Stimulated activated CD4-positive, alpha-beta T cell treated with anti-CD3 and anti-CD28 coated beads, TNF-alpha, amount 100 ng/mL, for 48 hours (primary cell): ENCODE data around the gene CAB39.

Experiments
- DNase-seq, 3 donors: peaks; one replicate each; pipeline ENCODE4 v3.0.0-alpha.2; 2020; ENCODE audit warnings: low read depth in 3 of 3

CAB39 gene

DNA sequence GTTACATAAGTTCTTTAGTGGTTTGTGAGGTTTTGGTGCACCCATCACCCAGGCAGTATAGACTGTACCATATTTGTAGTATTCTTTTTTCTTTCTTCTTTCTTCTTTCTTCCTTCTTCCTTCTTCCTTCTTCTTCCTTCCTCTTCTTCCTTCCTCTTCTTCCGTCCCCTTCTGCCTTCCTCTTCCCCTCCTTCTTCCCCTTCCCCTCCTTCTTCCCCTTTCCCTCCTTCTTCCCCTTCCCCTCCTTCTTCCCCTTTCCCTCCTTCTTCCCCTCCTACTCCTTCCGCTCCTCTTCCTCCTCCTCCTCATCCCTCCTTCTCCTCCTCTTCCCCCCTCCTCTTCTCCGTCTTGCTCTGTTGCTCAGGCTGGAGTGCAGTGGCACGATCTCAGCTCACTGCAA lies 41.6 kb downstream of the CAB39 start:
- DNase-seq, result no peak

DNA sequence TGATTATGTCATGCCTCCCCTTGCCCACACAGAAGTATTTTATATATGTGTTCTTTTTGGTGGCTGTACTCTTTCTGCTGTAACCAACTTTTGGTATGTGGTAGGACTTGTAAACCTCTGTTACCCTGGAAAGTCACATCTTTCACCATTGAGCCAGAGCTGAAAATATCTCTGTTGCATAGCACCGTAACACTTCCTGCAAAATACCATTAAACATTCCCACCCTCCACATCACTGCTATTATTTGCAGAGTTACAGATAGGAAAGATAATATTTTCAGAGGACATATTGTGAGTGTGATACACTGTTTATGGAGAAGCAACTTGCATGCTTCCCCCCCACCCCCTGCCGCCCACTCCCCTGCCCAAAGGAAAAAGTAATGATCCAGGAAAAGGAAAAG lies 44.8 kb downstream of the CAB39 start:
- no peak for DNase-seq

DNA sequence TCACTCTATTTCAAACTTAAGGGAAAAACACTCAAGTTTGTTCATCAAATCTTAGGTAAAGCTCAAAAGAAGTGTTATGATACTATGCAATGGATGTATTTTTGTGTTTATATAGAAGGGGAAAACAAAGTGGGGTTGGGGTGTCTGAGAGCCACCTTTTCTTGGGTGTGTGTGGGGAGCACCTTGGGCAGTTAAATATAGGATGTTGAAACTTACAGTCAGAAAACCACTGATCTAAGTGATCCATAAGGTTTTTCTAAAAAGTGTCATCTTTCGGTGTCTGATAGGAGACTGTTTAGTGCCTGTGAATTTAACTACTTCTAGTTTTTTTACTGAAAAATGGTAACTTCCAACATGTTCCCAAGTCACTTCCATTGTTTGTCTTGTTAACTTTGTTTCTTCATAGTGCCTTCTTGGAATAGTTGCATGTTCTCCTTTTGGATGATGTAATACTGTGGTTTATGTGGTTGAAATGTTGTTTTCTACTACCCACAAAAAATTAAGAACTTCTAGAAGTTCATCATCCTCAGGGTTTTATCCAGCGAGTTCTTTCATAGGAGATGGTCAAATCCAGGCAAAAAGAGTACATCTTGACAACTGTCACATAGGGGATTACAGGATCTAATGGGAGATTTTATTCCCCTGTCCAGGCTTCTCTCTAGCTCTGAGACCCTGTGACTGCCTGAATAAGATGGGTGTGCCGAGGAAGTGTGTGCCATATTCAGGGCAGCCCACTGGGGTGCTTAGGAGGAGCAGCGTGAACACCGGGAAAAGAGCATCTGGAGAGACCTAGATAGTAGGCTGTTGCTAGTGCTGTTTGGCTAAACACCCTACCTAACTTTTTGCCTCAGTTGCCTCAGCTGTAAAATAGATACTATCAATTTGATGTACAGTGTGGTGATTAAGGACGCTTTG lies 46.2 kb downstream of the CAB39 start:
- no peak for DNase-seq

DNA sequence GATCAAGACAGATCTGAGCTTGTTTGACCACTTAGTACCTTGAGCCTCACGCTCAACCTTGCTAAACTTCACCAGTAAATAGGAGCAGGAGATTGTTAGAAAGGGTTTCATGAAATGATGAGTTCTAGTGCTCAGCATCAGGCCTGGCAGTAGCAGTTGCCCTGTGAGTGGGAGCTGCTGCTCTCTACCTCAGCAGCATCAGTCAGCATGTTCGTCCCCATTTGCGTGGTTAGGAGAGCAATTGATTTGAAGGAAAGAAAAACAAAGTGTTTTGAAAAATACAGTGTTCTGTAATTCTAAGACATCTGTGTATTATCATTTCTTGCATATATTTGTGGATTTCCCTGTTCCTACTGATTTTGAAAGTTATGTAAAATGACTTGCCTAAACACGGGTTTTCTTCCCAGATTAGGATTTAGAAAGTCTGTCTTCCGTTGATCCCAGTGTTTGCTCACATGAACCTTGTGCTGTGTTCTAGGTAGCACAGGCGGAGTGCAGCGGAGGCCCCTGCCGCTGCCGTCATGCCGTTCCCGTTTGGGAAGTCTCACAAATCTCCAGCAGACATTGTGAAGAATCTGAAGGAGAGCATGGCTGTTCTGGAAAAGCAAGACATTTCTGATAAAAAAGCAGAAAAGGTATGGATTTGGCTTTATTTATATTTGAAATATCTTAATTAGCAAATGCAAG lies 47.0 kb downstream of the CAB39 start:
- DNase-seq, result no peak

DNA sequence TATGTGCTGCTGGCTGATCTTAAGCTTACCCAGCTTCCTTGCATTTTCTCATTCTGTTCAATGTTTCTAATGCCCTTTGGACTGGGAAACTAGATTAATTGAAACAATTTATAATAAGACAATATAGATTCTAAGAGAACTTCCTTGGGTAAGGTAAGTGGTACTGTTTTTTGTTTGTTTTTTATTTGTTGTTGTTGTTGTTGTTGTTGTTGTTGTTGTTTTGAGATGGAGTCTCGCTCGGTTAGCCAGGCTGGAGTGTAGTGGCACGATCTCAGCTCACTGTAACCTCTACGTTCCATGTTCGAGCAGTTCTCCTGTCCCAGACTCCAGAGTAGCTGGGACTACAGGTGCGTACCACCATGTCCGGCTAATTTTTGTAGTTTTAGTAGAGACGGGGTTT lies 49.1 kb downstream of the CAB39 start:
- DNase-seq, result no peak

DNA sequence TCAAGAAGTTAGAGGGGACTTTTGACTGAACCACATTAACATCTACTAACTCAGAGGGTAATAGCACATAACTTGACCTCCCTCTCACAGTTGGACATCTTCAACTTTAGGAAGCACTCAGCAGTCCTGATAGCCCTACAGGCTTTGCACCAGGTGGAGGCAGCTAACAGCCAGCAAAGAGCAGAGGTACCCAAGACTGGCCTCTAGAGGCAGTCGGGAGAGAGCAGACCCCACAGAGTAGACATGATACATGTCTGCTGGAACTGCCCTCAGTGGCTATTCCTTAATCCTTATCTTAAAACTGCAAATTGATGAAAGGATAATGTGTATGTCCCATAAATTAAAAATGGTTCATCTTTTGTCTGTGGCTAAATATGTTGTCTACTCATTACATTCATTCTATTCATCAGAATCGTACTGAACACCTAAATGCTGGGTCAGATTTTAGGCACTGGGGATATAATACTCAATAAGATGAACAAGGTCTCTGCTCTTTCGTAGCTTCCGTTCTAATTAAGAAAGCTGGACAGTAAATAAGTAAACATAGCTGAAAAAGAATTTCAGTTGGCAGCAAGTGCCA lies 49.8 kb downstream of the CAB39 start:
- DNase-seq, result no peak

DNA sequence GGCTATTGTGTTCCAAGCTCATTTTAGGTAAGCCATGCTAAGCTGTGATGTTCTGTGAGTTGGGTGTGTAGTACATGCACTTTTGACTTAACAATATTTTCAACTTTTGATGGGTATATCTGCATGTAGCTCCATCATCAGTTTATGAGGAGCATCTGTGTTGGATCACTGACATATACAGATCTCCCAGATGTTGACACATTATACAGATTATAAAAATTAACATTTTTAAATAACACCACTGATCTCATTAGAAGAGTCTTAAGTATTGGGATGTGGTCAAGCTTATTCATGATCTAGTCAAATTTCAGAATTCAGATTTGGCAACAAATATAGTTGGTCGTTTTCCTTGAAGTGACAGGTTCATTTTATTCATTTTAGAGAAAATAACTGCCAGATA lies 51.7 kb downstream of the CAB39 start:
- no peak for DNase-seq

DNA sequence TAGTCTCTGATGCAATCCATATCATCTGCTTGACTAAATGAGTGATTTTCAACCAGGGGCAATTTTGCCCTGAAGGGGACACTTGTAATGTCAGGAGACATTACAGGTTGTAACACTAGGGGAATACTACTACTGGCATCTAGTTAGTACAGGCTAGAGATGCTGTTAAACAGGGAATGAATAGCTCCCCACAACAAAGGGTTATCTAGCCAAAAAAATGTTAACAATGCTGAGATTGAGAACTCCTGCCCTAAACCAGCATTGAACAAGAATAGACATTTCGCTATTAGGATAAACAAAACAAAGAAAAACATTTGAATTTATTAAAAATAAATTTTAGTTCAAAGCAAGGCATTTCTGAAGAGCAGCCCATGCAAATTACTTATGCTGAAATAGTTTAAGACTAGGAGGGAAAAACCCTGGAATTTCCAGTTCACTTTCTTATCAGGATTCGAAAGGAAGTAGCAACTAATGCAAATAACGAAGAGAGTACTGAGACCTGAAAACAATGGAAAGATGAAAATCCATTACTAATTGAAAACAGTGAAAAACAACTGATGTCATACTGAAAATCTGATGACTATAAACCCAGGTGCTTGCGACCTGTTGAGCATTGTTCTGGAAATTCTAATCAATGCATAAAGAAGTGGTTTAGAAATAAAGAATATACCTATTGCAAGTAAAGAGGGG lies 53.1 kb downstream of the CAB39 start:
- no peak for DNase-seq

DNA sequence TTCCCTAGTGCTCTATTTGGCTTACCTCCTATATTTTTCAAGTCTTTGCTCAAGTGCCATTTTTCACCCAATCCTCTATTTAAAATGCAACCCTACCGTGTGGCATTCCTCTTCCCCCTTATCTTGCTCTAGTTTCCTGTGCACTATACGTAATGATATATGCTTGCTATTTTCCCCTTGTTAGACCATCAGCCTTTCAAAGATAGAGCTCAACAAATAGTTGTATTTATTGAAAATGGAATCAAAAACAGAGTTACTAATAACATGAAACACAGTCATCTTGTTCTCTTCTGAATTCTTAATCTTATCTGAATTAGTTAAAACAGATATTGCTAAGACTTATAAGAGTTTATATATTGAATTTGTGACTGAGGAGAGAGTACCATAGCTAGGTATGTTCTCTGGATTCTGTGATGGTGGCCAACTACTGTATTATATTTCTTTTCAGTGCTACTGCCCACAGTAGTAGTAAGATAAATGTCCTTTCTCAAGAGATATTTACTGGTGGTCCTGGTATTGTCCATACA lies 55.3 kb downstream of the CAB39 start:
- no peak for DNase-seq

DNA sequence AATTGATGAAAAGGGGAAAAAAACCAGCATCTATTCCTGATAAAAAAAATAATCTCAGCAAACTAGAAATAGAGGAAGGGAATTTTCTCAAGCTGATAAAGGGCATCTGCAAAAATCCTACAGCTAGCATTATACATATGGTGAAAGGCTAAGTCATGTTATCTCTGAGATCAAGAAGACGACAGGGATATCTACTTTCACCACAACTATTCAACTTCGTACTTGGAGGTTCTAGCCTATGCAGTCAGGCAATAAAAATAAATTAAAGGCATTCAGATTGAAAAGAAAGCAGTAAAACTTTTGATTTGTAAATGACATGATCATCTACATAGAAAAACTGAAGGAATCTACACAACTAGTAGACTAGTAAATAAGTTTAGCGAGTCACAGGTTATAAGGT lies 58.2 kb downstream of the CAB39 start:
- no peak for DNase-seq

DNA sequence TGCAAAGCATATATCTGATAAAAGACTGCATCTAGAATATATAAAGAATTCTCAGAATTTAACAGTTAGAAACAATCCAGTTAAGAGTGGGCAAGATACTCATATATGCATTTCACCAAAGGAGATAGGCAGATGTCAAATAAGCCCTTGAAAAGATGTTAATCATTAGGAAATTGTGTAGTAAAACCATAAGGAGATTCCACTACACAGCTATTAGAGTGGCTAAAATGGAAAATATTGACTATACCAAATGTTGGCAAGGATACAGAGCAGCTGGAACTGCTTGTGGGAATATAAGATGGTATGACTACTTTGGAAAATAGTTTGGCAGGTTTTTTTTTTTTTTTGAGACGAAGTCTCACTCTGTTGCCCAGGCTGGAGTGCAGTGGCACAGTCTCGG lies 59.5 kb downstream of the CAB39 start:
- no peak for DNase-seq

DNA sequence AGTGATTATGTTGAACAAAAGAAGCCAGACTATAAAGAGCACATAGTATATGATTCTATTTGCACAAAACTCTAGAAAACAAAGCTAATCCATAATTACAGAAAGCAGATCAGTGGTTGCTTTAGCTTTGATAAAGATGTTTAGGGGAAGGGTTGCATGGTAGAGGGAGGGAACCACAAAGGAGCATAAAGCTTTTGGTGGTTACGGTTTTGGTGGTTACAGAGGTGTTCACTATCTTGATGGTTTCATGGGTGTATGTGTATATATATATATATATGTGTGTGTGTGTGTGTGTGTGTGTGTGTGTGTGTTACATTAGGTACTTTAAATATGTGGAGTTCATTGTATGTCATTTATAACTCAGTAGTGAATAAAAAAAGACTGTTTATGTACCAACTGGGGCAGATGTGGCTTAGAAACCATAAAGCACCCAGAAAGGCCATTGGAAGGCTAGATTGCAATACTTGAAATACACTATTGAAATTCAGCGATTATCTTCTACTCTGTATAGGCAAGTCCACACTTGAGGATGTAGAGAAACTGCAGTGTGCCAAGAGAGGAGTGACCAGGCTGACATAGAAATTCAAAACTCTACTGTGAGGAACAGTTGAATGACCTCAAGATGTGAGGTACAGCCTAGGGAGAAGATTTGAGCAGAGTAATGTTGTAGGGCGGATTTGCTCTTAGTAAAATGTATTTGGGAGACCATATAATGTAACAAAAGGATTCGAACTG lies 60.6 kb downstream of the CAB39 start:
- no peak for DNase-seq

DNA sequence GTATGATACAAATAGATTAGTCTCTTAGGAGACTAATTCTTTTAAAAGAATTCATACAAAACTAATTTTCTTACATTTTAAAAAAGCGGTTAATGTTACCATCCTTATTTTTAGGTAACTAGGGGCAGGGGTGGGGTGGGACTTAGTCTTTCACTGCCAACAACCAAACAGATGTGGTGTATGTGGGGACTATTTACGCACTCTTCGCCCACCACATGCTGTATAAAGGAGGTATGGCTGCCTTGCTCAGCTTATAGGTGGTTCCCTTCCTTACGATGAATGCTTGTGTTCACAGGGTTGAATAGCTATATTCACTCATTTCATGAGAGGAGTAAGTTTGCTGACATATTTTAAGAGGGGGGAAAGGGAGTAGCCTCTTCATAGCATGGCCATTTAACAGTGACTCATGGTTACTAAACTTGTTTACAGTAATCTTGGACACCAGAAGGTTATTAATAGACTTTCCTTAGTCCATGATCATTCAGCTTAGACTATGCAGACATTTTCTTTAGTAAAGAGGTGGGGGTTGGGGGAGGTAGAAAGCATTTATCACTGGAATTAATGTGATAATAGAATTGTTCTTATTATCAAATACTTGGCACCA lies 61.8 kb downstream of the CAB39 start:
- no peak for DNase-seq

DNA sequence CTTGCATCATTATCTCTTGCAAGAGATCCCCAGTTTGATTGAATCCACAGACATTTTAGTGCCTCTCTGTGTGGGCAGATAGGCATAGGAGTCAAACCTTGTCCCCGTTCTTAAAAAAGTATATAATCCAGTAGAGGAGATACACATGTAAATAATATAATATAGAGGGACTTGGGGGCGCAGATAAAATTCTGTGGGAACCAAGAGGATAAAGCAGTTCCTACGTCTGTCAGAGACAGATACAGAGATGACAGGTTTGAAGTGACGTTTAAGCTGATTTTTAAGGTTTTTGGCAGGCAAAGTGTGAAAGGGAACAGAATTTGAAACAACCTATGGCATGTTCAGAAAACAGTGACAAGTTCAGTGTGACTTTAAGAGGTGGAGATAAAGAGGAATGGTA lies 63.1 kb downstream of the CAB39 start:
- no peak for DNase-seq

DNA sequence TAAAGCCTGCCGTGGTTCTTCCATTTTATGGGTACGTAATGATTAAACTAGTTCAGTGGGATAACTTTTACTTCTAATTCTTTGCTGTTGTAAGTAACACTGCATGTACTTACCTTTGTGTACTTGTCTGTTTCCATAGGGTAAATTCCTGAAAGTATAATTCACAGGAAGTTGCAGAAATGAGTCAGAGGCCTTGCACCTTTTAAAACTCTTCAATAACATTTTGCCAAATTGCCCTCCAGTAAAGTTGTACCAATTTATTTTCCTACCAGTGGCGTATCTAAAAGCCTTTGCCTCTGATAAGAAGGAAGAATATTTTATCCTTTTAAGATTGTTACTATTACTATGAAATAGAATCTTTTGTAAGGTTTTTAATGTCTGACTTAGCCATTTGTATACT lies 65.1 kb downstream of the CAB39 start:
- no peak for DNase-seq

DNA sequence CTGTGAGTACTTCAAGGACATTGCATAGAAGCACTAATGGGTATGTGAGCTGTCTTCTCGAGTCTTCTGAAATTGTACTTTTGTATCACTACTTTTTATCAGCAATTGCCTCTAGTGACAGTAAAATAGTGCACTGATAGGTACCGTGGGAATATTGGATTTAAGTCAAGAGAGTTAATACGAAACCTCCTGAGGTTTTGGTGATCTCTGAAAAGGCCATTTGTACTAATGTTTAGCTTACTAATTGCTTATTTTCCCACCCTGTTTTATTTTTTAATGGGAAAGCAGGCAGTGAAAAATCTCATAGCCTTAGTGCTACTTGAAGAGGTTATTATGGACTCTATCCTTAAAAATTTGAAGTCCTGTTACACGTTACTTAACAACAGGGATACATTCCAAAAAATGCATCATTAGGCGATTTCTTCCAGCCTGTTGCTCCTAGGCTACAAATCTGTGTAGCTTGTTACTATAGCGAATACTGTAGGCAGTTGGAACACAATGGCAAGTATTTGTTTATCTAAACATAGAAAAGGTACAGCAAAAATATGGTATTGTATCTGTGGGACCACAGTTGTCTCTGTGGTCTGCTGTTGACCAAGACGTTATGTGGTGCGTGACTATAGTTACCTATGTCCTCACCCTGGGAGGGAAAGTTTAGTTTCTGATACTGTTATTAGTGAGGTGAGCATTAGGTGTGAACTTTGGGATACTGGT lies 65.9 kb downstream of the CAB39 start:
- DNase-seq, result no peak

DNA sequence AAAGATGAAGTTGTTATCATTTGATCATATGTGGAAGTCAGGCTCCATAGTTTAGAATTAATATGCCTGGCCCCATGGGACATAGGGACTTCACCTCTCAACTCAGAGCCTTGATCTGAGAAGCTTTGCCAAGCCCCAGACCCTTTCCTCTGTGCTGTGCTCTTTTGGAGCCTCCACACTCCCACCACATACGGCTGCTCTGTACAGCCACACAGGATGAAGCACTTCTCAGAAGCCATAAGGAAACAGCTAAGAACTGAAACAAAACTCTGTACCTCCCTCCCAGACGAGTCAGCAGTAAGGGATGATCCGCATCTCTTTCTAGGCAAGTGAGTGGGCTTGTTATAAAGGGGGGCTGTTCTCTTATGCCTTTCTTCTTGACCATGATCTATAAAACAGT lies 66.5 kb downstream of the CAB39 start:
- no peak for DNase-seq

DNA sequence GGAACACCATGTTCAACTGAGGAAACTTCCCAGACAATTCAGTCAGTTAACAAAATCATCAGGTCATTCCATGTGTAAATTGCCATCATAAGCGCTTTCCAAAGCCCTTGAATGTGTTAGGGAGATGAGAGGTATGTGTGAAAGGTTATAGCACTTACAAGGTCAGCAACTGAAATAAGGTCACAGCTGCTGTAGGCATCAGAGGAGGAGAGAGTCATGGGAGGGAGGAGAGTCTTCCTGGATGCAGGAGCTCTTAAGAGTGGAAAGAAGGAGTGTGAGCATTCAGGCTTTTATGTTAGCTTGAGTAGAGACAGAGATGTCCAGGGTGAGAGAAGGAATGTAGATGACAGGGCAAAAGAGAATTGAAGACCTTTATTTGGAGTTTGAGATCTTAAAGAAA lies 67.0 kb downstream of the CAB39 start:
- no peak for DNase-seq

DNA sequence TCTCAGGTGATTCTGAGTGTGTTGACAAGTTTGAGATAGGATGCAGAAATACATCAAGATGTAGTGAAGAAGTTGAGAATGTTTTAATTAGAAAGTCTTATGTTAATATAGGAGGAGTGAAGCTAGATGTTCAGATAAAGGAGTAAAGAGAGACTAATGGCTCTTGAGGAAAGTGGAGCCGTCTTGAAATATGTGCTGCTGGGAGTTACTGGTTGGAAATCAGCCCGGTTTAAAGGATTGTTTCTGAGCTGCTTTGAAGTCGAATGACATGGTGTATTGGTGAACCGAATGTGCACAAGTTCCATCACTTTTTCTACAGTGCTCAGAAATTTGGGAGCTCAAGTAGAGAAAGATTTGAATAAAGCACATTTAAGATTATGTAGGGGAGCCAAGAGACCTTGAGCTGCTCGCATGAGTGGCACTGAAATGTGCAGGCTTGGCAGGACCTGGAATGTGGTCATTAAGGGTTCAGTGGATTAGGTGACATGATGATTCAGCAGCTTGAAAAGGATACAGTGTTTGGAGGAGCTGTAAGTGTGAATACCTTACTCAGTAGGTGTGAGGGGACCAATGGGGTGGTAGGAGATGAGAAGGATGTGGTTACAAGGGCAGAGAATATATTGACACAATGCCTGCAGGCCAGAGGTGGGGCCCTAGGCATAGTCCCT lies 68.6 kb downstream of the CAB39 start:
- no peak for DNase-seq

DNA sequence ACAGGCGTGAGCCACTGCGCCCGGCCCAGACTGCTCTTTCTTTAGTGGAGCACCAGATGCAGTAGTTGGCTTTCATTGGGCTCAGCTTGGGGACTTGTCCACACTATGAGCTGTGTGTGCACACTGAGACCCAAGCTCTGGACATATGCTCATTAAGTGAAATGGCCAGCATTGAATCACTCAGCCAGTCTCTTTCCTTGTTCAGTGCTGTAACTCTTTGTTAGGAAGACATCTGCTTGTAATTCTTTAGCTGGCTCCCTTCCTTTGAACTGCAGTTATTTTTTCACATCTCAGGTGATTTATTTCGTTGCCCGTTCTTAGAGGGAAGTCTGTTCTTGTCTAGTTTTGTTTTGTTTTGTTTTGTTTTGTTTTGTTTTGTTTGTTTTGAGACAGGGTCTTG lies 70.5 kb downstream of the CAB39 start:
- no peak for DNase-seq
